ENCODE measurements around the gene MFAP3.

MFAP3 gene

DNA sequence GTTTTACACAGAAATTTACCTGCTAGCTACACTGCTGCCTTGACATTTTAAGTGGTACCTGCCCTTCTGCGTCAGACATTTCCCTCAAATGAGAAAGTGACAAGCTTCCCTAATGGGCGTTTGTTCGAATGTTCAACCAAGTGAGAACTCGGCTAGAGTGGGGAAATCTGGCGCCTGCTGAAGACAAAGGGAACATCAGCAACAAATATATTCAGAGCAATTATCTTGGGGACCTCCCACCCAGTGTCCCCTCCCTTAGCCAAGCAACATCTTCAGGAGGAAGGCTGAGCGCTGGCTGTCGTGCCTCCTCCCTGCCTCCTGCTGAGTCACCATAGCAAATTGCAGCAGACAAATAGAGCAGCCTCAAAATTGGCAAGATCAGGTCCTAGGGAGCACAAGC is 57.1 kb downstream of the MFAP3 start:
- DNase-seq, result no peak

DNA sequence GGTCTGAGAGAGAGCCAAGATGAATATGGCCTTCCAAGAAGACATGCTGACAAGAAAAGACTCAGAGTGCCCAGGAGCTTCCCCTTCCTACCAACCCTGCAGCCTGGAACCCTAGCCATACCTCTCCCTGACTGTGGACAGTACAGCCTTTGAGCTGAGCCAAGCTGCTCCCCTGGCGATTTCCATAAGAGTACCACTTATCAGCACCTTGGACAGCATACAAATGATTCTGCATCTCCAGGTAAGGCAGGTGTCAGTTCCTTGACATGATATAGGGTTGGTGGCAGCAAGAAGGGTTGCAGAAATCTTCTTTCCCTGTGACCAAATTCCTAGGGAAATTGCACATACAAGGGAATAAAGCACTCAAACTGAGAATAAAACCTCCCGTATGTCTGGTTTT is 58.3 kb downstream of the MFAP3 start:
- DNase-seq, result no peak

DNA sequence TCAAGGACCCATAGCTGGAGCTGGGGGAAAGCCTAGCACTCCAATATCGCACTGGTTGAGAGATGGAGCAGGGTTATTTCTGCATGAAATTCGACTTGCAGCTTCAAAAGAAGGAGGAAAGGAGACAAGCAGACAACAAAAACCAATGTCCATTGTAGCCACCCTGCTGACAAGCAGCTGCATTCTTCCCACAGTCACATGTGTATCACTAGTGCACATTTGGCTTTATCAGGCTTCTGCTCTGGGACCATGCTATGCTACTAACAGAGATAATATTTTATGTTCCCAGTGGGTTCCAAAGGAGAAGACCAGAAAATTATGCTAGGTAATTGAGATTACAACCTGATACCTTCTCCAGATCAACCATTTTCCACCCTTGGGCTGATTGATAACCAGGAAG is 59.7 kb downstream of the MFAP3 start:
- no peak for DNase-seq

DNA sequence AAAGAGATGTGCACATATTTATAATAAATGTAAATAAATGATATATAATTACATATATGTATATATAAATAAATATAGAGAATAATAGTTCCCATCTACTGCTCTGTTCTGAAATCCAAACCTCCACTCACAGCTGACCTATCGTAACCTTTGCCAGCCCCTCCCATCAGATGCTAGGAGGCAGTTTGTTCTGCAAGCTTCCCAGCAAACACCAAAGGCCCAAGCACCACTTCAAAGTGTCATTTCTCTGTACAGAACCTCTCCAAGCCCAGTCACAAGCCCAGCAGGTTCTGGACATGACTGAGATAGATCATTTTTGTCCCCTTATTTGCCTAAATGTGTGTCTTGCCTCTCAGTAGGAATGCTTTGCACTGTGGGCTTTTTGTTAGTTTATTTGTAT is 62.4 kb downstream of the MFAP3 start:
- no peak for DNase-seq

DNA sequence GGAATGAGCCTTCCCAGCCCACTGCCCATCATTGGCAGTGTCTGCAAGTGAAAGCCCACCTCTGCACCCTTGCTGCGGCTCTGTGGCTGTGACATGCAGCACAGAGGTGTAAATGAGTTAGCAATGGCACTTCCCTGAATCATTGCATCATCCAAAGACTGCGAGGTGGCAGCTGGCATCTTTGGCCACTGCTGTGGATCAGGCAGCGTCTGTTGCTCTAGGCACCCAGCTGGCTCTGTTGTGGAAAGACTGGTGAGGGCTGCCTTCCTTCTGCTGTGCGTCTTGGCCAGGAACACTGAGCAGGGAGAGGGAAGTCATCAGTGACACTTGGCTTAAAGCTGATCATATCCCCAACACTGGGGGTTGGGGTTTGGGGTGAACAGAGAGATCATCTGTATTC is 64.5 kb downstream of the MFAP3 start:
- no peak for DNase-seq

All from activated effector memory CD4-positive, alpha-beta T cell treated with anti-CD3 and anti-CD28 coated beads, Interleukin-2, amount 50 U/mL, for 16 hours (primary cell).